HEK293T (cell line): ENCODE measurements around the gene HCRTR1.

ENCODE experiments used
- BHLHE40 ChIP-seq: fragments of 450-650 bp; IDR thresholded peaks from 2 replicates; pipeline ENCODE4 v1.6.1; 2016; ENCODE audit warnings: mild to moderate bottlenecking, moderate library complexity, borderline replicate concordance
- FOXA1 ChIP-seq: fragments of 450-650 bp; IDR thresholded peaks from 2 replicates; pipeline ENCODE4 v1.6.1; 2016; ENCODE audit warnings: mild to moderate bottlenecking
- FOXM1 ChIP-seq: fragments of 450-650 bp; IDR thresholded peaks from 2 replicates; pipeline ENCODE4 v1.6.1; 2017; ENCODE audit warnings: mild to moderate bottlenecking, borderline replicate concordance
- L3MBTL2 ChIP-seq: fragments of 450-650 bp; conservative IDR thresholded peaks from 2 replicates; pipeline ENCODE4 v1.6.1; 2016; ENCODE audit warnings: mild to moderate bottlenecking
- ZNF384 ChIP-seq: fragments of 450-650 bp; IDR thresholded peaks from 2 replicates; pipeline ENCODE4 v1.6.1; 2016

DNA sequence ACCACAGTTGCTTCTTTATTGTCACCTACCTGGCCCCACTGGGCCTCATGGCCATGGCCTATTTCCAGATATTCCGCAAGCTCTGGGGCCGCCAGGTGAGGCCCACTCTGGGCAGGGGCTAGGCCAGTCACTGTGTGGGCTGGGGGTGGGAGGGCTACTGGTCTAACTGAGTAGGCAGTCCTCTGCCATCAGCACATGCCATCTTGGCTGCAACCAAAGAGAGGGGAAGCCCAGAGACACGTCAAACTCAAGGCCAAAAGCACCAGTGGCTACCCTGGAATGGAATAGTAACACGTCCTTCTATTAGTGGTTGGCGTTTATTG is 4.0 kb downstream of the HCRTR1 start:
- no peak for TF ChIP-seq ZNF384
- TF ChIP-seq FOXM1, result no peak
- TF ChIP-seq FOXA1, result no peak
- TF ChIP-seq L3MBTL2, result no peak
- no peak for TF ChIP-seq BHLHE40
